Muscle of back (tissue), 11 donors: ENCODE measurements around the gene ZBTB16. TPM values are rescaled to one million over a fixed set of nuclear protein-coding genes. Genes with fewer than 3 reads are reported as not detected.
A peak's percentile ranks its signal among the peaks of the same experiment; 100 is the strongest.

ENCODE experiments used
- DNase-seq, 3 donors: peaks; one replicate each; pipeline versions ENCODE4 v3.0.0 to v3.0.0-alpha.2; 2013
- polyA plus RNA-seq, 10 donors: library from polyadenylated mRNA; unstranded; fragments of 120-200 nt; gene quantifications; one replicate each; pipeline ENCODE4 v1.2.1, GENCODE V29; 2013; ENCODE audit not compliant: insufficient read length in 10 of 10

The ZBTB16 gene
- polyA plus RNA-seq, 10 donors: 3.2 to 10.1 (median 5.9) TPM

- DNase-seq: no peak
Observed at GRCh38 chr11:114259551-114259983, 200.1 kb downstream of the ZBTB16 start.

GRCh38 chr11:114260077-114260476, 200.6 kb downstream of the ZBTB16 start:
- DNase-seq: no peak

- no peak for DNase-seq
Observed at GRCh38 chr11:114260483-114260882, 201.0 kb downstream of the ZBTB16 start.

- DNase-seq: no peak
Observed at GRCh38 chr11:114261791-114262190, 202.3 kb downstream of the ZBTB16 start.

- peak; percentile 50 to 75 (median 55) for DNase-seq
Observed at GRCh38 chr11:114262681-114263512, 203.4 kb downstream of the ZBTB16 start.

GRCh38 chr11:114263513-114264170, 204.1 kb downstream of the ZBTB16 start:
- no peak for DNase-seq

GRCh38 chr11:114264381-114264780, 204.9 kb downstream of the ZBTB16 start:
- DNase-seq: no peak

GRCh38 chr11:114265122-114265878, 205.8 kb downstream of the ZBTB16 start:
- no peak for DNase-seq

- DNase-seq: no peak
Observed at GRCh38 chr11:114269498-114269897, 210.0 kb downstream of the ZBTB16 start.

- no peak for DNase-seq
Observed at GRCh38 chr11:114270531-114271270, 211.2 kb downstream of the ZBTB16 start.

- no peak for DNase-seq
Observed at GRCh38 chr11:114271316-114271715, 211.8 kb downstream of the ZBTB16 start.

- no peak for DNase-seq
Observed at GRCh38 chr11:114272311-114272710, 212.8 kb downstream of the ZBTB16 start.

GRCh38 chr11:114273071-114273470, 213.6 kb downstream of the ZBTB16 start:
- no peak for DNase-seq

GRCh38 chr11:114273890-114274635, 214.6 kb downstream of the ZBTB16 start:
- DNase-seq: no peak

GRCh38 chr11:114274637-114275036, 215.1 kb downstream of the ZBTB16 start:
- no peak for DNase-seq

- DNase-seq: peak in 1 of 3 donors; percentile 54
Observed at GRCh38 chr11:114275280-114275679, 215.8 kb downstream of the ZBTB16 start.

GRCh38 chr11:114276077-114276476, 216.6 kb downstream of the ZBTB16 start:
- DNase-seq: no peak

GRCh38 chr11:114277637-114278341, 218.3 kb downstream of the ZBTB16 start:
- no peak for DNase-seq

GRCh38 chr11:114278342-114279065, 219.0 kb downstream of the ZBTB16 start:
- DNase-seq: no peak
